GM12892 (cell line): Measurements from ENCODE around the gene COL26A1.

Experiments
- DNase-seq: peaks from one replicate; pipeline ENCODE4 v3.0.0; 2011; ENCODE audit not compliant: insufficient read length
- FAIRE-seq: peaks from 2 replicates; lab custom pipeline; 2011; peaks lifted over from hg19 to GRCh38; lab: Jason Lieb, UNC
- POLR2A ChIP-seq: IDR thresholded peaks from 2 replicates; pipeline ENCODE4 v1.6.1; 2011; ENCODE audit warnings: low read depth, low read length, control low read depth
- POLR2AphosphoS5 ChIP-seq: IDR thresholded peaks from 2 replicates; pipeline ENCODE4 v1.6.1; 2011; ENCODE audit warnings: low read depth, low read length, control low read depth
- TAF1 ChIP-seq: IDR thresholded peaks from 2 replicates; pipeline ENCODE4 v1.6.1; 2011; ENCODE audit warnings: low read depth, mild to moderate bottlenecking, control low read depth, low read length, borderline replicate concordance

The COL26A1 gene

GRCh38 chr7:101436857-101437576 is 74.3 kb downstream of the COL26A1 start:
- TF ChIP-seq TAF1 (no peak), POLR2A (no peak), POLR2AphosphoS5 (no peak)
- no peak for FAIRE-seq
- no peak for DNase-seq

- DNase-seq: no peak
- no peak for FAIRE-seq
- TF ChIP-seq TAF1 (no peak), POLR2AphosphoS5 (no peak), POLR2A (no peak)
Measured at GRCh38 chr7:101441890-101442289, 79.2 kb downstream of the COL26A1 start.

GRCh38 chr7:101442426-101443070 is 79.9 kb downstream of the COL26A1 start:
- DNase-seq (no peak), FAIRE-seq (no peak)
- TF ChIP-seq POLR2AphosphoS5 (no peak), TAF1 (no peak), POLR2A (no peak)

- TF ChIP-seq TAF1: no peak
- no peak for TF ChIP-seq POLR2A
- TF ChIP-seq POLR2AphosphoS5: no peak
- FAIRE-seq: no peak
- no peak for DNase-seq
Measured at GRCh38 chr7:101450064-101450463, 87.4 kb downstream of the COL26A1 start.

GRCh38 chr7:101453617-101454016 is 90.9 kb downstream of the COL26A1 start:
- TF ChIP-seq TAF1 (no peak), POLR2A (no peak), POLR2AphosphoS5 (no peak)
- FAIRE-seq: no peak
- DNase-seq: no peak

- FAIRE-seq (no peak), DNase-seq (no peak)
Measured at GRCh38 chr7:101457001-101457750, 94.5 kb downstream of the COL26A1 start.

GRCh38 chr7:101465131-101465530 is 102.5 kb downstream of the COL26A1 start:
- no peak for DNase-seq
- TF ChIP-seq POLR2AphosphoS5 (no peak), POLR2A (no peak), TAF1 (no peak)
- FAIRE-seq: no peak

More at GRCh38 chr7:101457001-101457750, 94.5 kb downstream of the COL26A1 start:
- TF ChIP-seq TAF1: no peak
- TF ChIP-seq POLR2A: no peak
- TF ChIP-seq POLR2AphosphoS5: no peak

GRCh38 chr7:101465576-101466196 is 103.0 kb downstream of the COL26A1 start:
- no peak for TF ChIP-seq POLR2A
- TF ChIP-seq TAF1: no peak
- no peak for TF ChIP-seq POLR2AphosphoS5
- no peak for FAIRE-seq
- DNase-seq: no peak

- DNase-seq: no peak
- FAIRE-seq: no peak
Measured at GRCh38 chr7:101466871-101467270, 104.2 kb downstream of the COL26A1 start.

GRCh38 chr7:101468546-101469275 is 106.0 kb downstream of the COL26A1 start:
- FAIRE-seq (no peak), DNase-seq (no peak)
- no peak for TF ChIP-seq TAF1
- no peak for TF ChIP-seq POLR2A
- no peak for TF ChIP-seq POLR2AphosphoS5

More at GRCh38 chr7:101466871-101467270, 104.2 kb downstream of the COL26A1 start:
- TF ChIP-seq TAF1 (no peak), POLR2A (no peak), POLR2AphosphoS5 (no peak)
